Measurements from ENCODE around the gene ARHGAP26.
A peak's percentile ranks its signal among the peaks of the same experiment; 100 is the strongest.

ARHGAP26 gene

GRCh38 chr5:142864290-142865260 lies 94.4 kb downstream of the ARHGAP26 start:
- H3K4me3 ChIP-seq (ENCODE audit: low read depth, low read length), result no peak overlapping the region

GRCh38 chr5:142865631-142866030 lies 95.5 kb downstream of the ARHGAP26 start:
- H3K4me3 ChIP-seq (ENCODE audit: low read depth, low read length), result no peak overlapping the region

More at GRCh38 chr5:142864290-142865260, 94.4 kb downstream of the ARHGAP26 start:
- no peak for TF ChIP-seq CTCF (IDR thresholded peaks at IDR 0.05; ENCODE audit: borderline replicate concordance, insufficient read depth, low read depth, low read length)

GRCh38 chr5:142866563-142867275 lies 96.5 kb downstream of the ARHGAP26 start:
- H3K4me3 ChIP-seq (ENCODE audit: low read depth, low read length), result no peak overlapping the region
- peak; percentile 64 for TF ChIP-seq CTCF (IDR thresholded peaks at IDR 0.05; ENCODE audit: borderline replicate concordance, insufficient read depth, low read depth, low read length)

More at GRCh38 chr5:142865631-142866030, 95.5 kb downstream of the ARHGAP26 start:
- TF ChIP-seq CTCF (IDR thresholded peaks at IDR 0.05; ENCODE audit: borderline replicate concordance, insufficient read depth, low read depth, low read length), result no peak

- no peak overlapping the region for H3K4me3 ChIP-seq (ENCODE audit: low read depth, low read length)
Observed at GRCh38 chr5:142869886-142870285, 99.7 kb downstream of the ARHGAP26 start.

GRCh38 chr5:142870532-142871362 lies 100.6 kb downstream of the ARHGAP26 start:
- no peak overlapping the region for H3K4me3 ChIP-seq (ENCODE audit: low read depth, low read length)
- no peak for TF ChIP-seq CTCF (IDR thresholded peaks at IDR 0.05; ENCODE audit: borderline replicate concordance, insufficient read depth, low read depth, low read length)

More at GRCh38 chr5:142869886-142870285, 99.7 kb downstream of the ARHGAP26 start:
- no peak for TF ChIP-seq CTCF (IDR thresholded peaks at IDR 0.05; ENCODE audit: borderline replicate concordance, insufficient read depth, low read depth, low read length)

GRCh38 chr5:142871363-142872193 lies 101.4 kb downstream of the ARHGAP26 start:
- no peak overlapping the region for H3K4me3 ChIP-seq (ENCODE audit: low read depth, low read length)
- no peak for TF ChIP-seq CTCF (IDR thresholded peaks at IDR 0.05; ENCODE audit: borderline replicate concordance, insufficient read depth, low read depth, low read length)
